Motor neuron (in vitro differentiated cells): ENCODE data around the gene BLTP3A. TPM values are rescaled to one million over a fixed set of nuclear protein-coding genes. Genes with fewer than 3 reads are reported as not detected.
"Not testable (repeated sequence)": the region's sequence is repeated elsewhere in the genome, so short reads cannot be mapped to it uniquely, and the experiment has no call there.

Source experiments
- ATAC-seq, 8 experiments: fragments of 200-7000 bp; cut with Tn5 transposase; replicated peaks in 6 of 8; 2 replicates each; pipeline ENCODE4 v1.8.0; 2021; ENCODE audit warnings: mild to moderate bottlenecking in 8 of 8, moderate library complexity in 8 of 8
- H3K27ac ChIP-seq, 2 donors: fragments of 250-450 bp; sonication (Bioruptor Pico); 2 replicates each; pipeline ENCODE4 v1.9.0; 2021; ENCODE audit warnings: antibody characterized with exemption in 2 of 2, mild to moderate bottlenecking in 2 of 2, moderate library complexity in 1 of 2
- H3K4me1 ChIP-seq, 2 donors: fragments of 250-450 bp; sonication (Bioruptor Pico); replicated peaks in 1 of 2; 2 replicates each; pipeline ENCODE4 v1.6.1; 2021; ENCODE audit warnings: antibody characterized with exemption in 2 of 2, mild to moderate bottlenecking in 2 of 2, moderate library complexity in 1 of 2
- H3K4me3 ChIP-seq, 5 donors: fragments of 250-450 bp; sonication (Bioruptor Pico); 2 replicates each; pipeline ENCODE4 v1.9.0; 2021; ENCODE audit warnings: antibody characterized with exemption in 5 of 5, mild to moderate bottlenecking in 5 of 5, moderate library complexity in 4 of 5
- WGBS, 10 experiments: fragments of 450-650 bp; shearing (Covaris generic); methylation state at CpG; one replicate each; pipeline ENCODE4 v1.0.0; 2022; 5-methylcytosine and 5-hydroxymethylcytosine counted together
- in situ Hi-C, 9 experiments: fragments of 400-800 bp; cut with MboI; loops; one replicate each; pipeline ENCODE4 v1.15.0; 2021; ENCODE audit warnings: low sequenced_read_pairs in 9 of 9, low pct_unique_long_range_greater_than_20kb in 2 of 9; ENCODE audit not compliant: unreplicated experiment in 9 of 9
- total RNA-seq, 8 experiments: library from RNA; unstranded; fragments of 300-600 nt; gene quantifications; 2 replicates each; pipeline versions ENCODE4 v1.2.3 to v1.2.4, GENCODE V29; 2022

Gene BLTP3A
- total RNA-seq, 8 experiments from 2014 or later, result 9.4 to 17.0 (median 12.8) TPM

DNA sequence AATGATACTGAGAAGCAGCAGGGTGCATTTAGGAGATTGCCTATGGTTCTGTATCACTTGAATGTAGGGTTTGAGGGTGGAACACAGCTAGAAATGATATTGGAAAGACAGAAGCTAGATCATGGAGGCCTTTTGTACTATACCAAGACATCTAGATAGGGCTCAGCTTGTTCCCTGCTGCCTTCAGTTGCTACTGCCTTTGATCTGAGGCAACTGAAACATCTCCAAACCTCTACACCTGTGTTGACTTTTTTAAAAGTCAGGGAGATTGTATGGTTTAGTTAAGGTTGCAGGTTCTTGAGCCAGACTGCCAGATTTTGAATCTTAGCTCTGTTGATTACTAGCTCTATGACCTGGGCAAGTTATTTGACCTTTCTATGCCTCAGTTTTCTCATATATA, 12.7 kb downstream of the BLTP3A start:
- ATAC-seq, result no peak

DNA sequence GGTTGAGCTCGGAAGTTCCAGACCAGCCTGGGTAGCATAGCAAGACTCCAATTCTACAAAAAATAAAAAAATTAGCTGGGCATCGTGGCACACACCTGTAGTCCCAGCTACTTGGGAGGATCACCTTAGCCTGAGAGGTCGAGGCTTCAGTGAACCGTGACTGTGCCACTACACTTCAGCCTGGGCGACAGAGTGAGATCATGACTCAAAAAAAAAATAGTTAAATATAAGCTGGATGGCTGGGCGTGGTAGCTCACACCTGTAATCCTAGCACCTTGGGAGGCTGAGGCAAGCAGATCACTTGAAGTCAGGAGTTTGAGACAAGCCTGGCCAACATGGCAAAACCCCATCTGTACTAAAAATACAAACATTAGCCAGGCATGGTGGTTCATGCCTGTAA, 13.2 kb downstream of the BLTP3A start:
- H3K4me1 ChIP-seq, H3K27ac ChIP-seq, H3K4me3 ChIP-seq, ATAC-seq, in situ Hi-C loops: not testable (repeated sequence)
- WGBS, 10 experiments, result 87 to 100% (median 90%) methylated on average over 1 to 5 of the region's 6 CpGs; no CpG with 5 or more reads in 4 of the 10 experiments

More for the DNA sequence above, 12.7 kb downstream of the BLTP3A start:
- Histone ChIP-seq H3K4me3 (no peak overlapping the region), H3K27ac (no peak overlapping the region), H3K4me1 (no peaks in the 10 kb centered on the region)
- in situ Hi-C loops, result no loop called here

DNA sequence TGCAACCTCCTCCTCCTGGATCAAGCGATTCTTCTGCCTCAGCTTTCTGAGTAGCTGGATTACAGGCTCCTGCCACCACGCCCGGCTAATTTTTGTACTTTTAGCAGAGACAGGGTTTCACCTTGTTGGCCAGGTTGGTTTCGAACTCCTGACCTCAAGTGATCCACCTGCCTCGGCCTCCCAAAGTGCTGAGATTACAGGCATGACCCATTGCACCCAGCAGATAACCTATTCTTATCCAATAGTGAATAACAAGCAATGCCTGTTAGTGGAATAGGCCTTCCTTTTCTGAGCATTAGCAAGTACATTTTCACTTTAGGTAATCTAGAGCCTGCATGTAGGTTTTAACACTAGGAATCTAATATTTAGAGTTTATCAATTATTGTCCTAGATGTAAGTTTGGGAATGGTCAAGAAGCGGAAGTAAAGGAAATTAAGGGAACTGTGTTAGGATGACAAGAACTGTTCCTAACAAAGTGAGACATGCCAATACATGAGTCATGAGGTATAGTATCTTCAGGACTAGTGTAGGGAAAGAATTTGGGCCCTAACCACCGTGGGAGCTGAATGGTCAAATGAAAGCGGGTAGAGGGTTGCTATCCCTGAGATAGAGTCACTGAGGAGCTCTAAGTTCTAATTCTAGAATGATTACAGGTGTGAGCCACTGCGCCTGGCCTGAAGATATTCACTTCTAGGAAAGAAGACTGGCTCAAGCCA, 15.0 kb downstream of the BLTP3A start:
- in situ Hi-C loops, result no loop called here
- Histone ChIP-seq H3K4me1 (no peaks in the 10 kb centered on the region), H3K27ac (no peak overlapping the region), H3K4me3 (no peak overlapping the region)
- 82 to 100% (median 92%) methylated on average over 3 to 9 of the region's 9 CpGs; no CpG with 5 or more reads in 2 of the 10 experiments for WGBS, 10 experiments
- no peak for ATAC-seq

DNA sequence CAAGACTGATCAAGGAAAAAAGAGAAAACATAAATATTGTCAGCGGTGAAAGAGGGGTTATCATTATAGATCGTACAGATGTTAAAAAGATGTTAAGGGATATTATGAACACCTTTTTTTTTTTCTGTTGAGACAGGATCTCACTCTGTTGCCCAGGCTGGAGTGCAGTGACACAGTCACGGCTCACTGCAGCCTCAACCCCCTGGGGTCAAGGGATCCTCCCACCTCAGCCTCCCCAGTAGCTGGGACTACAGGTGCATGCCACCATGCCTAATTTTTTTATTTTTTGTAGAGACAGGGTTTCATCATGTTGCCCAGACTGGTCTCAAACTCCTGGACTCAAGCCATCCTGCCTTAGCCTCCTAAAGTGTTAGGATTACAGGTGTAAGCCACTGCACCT, 16.6 kb downstream of the BLTP3A start:
- ATAC-seq, in situ Hi-C loops, H3K4me3 ChIP-seq, H3K27ac ChIP-seq: not testable (repeated sequence)
- 81 to 100% (median 93%) methylated on average over 2 to 3 of the region's 3 CpGs; no CpG with 5 or more reads in 1 of the 10 experiments for WGBS, 10 experiments
- H3K4me1 ChIP-seq, result peaks cover 0 to 10% of the 10 kb centered on the region in 2 donors

DNA sequence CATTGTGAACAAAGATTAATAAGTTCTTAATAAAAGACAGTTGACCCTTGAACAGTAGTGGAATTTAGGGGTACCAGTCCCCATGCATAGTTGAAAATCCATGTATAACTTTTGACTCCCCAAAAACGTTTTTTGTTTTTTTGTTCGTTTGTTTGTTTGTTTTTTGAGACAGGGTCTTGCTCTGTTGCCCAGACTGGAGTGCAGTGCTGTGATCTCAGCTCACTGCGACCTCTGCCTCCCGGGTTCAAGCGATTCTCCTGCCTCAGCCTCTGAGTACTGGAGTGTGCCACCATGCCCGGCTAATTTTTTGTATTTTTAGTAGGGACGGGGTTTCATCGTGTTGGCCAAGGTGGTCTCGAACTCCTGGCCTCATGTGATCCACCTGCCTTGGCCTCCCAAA, 17.5 kb downstream of the BLTP3A start:
- H3K4me3 ChIP-seq, in situ Hi-C loops, ATAC-seq, H3K27ac ChIP-seq: not testable (repeated sequence)
- WGBS, 10 experiments, result 50 to 84% (median 66%) methylated on average over 2 to 9 of the region's 9 CpGs; no CpG with 5 or more reads in 2 of the 10 experiments
- peaks cover 0 to 11% of the 10 kb centered on the region in 2 donors for H3K4me1 ChIP-seq

DNA sequence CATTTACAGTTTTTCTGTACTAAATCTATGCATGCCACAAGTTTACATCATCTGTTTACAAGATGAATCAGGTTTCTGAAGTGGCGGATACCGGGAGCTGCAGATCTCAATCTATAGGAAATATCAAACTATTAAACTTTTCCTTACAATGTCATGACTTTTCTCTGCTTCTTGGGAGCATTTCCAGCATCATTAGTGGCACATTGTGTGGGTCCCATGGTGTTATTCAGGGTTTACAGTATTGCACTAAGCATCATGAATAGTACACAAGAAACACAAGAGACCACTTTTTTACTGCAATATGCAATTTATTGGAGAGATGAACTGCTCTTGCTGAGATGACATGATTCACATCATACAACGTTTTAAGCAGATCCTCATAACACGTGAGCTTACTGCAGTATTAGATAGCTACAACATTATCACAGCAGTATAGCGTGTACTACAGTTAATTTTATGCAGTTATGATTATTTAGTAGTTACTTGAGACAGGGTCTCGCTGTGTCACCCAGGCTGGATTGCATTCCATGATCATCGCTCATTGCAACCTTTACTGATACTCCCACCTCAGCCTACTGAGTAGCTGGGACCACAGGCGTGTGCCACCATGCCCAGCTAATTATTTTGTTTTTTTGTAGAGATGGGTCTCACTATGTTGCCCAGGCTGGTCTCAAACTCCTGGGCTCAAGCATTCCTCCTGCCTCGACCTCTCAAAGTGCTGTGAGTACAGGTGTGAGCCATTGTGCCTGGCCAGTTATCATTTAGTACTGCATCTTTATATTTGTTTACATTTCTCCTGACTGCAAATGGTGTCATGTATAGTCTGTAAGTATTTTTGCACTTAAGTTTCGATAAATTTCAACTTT, 18.4 kb downstream of the BLTP3A start:
- ATAC-seq, result no peak

DNA sequence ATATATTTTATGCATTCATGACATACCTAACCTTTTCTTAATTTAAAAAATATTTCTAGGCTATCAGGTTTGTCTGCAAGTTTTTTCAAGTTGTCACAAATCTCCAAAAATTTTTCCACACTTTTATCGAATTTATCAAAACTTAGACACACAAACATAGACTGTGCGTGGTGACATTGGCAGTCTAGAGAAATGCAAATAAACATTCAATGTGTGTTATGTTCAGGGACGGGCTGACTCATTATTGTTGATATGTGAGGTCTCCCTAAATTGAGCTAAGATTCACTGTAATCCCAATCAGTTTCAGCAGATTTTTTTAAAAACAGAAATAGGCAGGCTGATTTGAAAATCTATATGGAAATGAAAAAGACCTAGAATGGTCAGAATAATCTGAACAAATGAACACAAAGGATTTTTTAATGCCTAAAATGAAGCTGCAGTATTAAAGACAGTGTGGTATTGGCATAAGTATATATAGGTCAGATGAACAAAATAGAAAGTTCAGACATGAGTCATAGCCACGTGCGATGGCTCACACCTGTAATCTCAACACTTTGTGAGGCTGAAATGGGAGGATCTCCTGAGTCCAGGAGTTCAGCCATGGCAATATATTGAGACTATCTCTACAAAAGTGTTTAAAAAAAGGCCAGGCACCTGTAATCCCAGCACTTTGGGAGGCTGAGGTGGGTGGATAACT, 19.2 kb downstream of the BLTP3A start:
- WGBS, 10 experiments, result 80 to 95% (median 90%) methylated on average over 2 to 5 of the region's 5 CpGs
- no peak overlapping the region for H3K4me3 ChIP-seq
- no peak for ATAC-seq
- H3K27ac ChIP-seq, result no peak overlapping the region
- peaks cover 0 to 11% of the 10 kb centered on the region in 2 donors for H3K4me1 ChIP-seq
- in situ Hi-C loops, result no loop called here

More for the DNA sequence above, 18.4 kb downstream of the BLTP3A start:
- in situ Hi-C loops, result no loop called here
- 77 to 100% (median 89%) methylated on average over 1 to 10 of the region's 10 CpGs for WGBS, 10 experiments
- Histone ChIP-seq H3K4me3 (no peak overlapping the region), H3K27ac (no peak overlapping the region), H3K4me1 (peaks cover 0 to 11% of the 10 kb centered on the region in 2 donors)

DNA sequence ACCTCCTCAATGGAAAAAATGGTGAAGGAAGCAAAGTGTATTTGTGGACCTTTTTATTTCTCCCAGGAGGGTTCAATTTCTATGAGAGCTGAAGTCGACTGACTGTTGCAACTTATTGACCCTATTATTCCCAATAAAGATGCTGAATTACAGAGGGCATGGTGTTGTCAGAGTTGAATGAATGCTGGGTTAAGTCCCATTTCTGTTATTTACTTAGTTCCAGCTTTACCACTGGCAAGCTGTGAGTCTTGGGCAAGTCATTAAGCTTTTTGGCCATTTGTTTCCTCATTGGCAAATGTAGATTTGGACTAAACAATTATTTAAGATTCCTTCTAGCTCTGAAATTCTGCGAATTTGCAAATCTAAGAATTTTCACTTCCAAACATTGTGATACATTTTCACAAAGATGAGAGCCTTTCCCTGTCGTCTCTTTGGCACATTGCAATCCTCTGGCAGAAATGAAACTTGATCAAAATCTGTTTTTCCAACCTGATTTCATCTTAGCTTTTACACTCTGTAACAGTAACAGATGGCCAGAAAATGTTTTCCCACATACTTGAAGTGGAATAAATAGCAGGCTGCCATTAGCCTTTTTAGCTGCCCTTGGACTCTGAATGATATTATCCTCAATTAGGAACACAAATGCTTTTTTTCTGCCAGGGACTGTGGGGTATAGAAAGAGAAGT, 21.3 kb downstream of the BLTP3A start:
- no peak overlapping the region for H3K27ac ChIP-seq
- WGBS, 10 experiments, result 0 to 80% (median 67%) methylated on average over 1 to 3 of the region's 3 CpGs; no CpG with 5 or more reads in 1 of the 10 experiments
- no peak for ATAC-seq

DNA sequence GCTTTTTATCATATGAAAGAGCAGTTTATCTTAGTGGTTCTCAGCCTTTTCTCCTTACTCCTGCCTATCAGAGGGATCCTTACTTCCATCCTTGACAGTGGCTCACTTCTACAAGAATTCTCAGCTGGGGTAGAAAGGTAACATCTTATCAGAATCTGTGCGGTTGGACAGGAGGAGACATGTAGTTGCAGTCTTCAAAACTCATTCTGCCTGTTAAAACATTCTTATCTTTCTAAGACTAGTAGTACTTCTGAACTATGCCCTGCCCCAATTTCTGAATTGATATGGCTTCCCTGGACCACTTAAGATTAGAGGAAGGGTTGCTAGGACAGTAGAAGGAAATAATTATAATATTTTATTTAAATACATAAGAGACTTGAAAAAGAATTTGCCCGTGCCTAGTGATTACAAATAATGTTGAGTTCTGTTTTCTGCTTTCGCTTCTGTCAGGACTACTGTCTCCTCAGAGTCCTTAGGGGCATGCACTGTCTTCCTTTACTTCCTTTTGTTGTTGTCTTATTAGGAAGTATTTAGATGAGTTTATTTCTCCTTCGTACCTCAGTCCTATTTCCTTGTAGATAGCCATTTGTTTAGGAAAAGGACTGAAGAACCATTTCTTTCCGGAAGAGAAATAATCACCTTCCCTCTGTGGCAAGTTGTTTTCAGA, 24.9 kb downstream of the BLTP3A start:
- in situ Hi-C loops, result no loop called here
- peaks cover 0 to 11% of the 10 kb centered on the region in 2 donors for H3K4me1 ChIP-seq
- ATAC-seq, result no peak
- 50 to 100% (median 85%) methylated on average over 2 to 5 of the region's 5 CpGs for WGBS, 10 experiments
- H3K4me3 ChIP-seq, result no peak overlapping the region
- H3K27ac ChIP-seq, result no peak overlapping the region

More for the DNA sequence above, 21.3 kb downstream of the BLTP3A start:
- in situ Hi-C loops, result no loop called here
- Histone ChIP-seq H3K4me1 (peaks cover 0 to 11% of the 10 kb centered on the region in 2 donors), H3K4me3 (no peak overlapping the region)

DNA sequence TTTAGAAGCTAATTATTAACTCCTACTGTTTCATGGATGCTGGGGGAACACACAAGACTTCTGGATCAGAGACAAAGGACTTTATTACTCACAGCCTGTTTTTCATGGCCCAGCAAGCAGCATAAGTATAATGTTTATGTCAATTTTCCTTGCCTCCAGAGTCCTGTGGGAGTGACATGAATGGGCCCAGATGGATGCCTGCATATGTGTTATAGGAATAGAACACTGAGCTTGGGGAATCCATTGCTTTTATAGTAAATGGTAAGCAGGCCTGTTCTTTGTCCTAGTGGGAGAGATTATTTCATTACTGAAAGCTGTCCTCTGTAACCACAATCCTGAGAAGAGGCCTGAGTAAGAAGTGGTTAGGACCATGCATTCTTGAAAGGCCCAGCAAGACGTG, 25.6 kb downstream of the BLTP3A start:
- peak in 6 of 8 experiments; percentile 26 to 73 (median 56) for ATAC-seq
- 57 to 67% methylated on average over 1 of the region's 1 CpG; no CpG with 5 or more reads in 8 of the 10 experiments for WGBS, 10 experiments
- Histone ChIP-seq H3K4me1 (peaks cover 0 to 11% of the 10 kb centered on the region in 2 donors), H3K27ac (peak overlapping the region in 1 of 2 donors; percentile 0), H3K4me3 (no peak overlapping the region)
- in situ Hi-C loops, result no loop called here

DNA sequence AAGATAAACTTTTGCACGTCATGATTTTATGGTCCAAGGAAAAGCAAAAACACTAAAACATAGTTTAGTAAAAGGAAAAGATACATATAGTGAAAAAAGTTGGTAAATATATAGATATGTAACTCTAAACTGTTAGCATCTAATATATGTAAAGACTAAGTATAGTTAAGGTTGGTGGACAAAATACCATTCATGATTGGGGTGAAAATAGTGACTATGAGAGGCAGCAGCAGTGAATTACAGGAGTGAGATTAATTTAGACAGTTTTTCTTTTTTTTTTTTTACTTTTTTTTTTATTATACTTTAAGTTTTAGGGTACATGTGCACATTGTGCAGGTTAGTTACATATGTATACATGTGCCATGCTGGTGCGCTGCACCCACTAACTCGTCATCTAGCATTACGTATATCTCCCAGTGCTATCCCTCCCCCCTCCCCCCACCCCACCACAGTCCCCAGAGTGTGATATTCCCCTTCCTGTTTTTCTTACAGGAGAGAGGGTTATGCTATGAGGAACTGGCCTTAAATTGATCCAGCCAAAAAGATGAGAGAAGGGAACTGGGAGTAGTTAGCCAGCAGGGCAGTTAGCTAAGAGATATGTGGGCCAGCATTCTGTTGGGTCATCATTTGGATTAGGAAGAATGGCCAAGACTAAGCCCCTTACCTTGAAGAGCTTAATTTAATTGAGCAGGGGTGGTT, 27.1 kb downstream of the BLTP3A start:
- WGBS, 10 experiments, result 45 to 100% (median 92%) methylated on average over 1 of the region's 4 CpGs; no CpG with 5 or more reads in 1 of the 10 experiments
- in situ Hi-C loops, ATAC-seq, H3K4me3 ChIP-seq, H3K4me1 ChIP-seq, H3K27ac ChIP-seq: not testable (repeated sequence)
